WERI-Rb-1 (cell line): Measurements from ENCODE around the gene TCFL5.

Experiments used
- DNase-seq: peaks from one replicate; pipeline ENCODE4 v3.0.0-alpha.2; 2020
- H3K27ac ChIP-seq: fragments of 250-450 bp; sonication (Bioruptor Pico); 2 replicates; pipeline ENCODE4 v1.5.1; 2020; ENCODE audit warnings: mild to moderate bottlenecking, moderate library complexity
- H3K27me3 ChIP-seq: fragments of 250-450 bp; sonication (Bioruptor Pico); 2 replicates; pipeline ENCODE4 v1.5.1; 2021; ENCODE audit warnings: mild to moderate bottlenecking, low read depth, moderate library complexity; ENCODE audit not compliant: insufficient read depth, severe bottlenecking
- H3K36me3 ChIP-seq: fragments of 250-450 bp; sonication (Bioruptor Pico); 2 replicates; pipeline ENCODE4 v1.5.1; 2020; ENCODE audit warnings: mild to moderate bottlenecking, moderate library complexity
- H3K4me3 ChIP-seq: 2 replicates; pipeline ENCODE4 v1.5.1; 2011; ENCODE audit warnings: low read depth, mild to moderate bottlenecking, control low read depth, low read length
- H3K9me3 ChIP-seq: fragments of 250-450 bp; sonication (Bioruptor Pico); 2 replicates; pipeline ENCODE4 v1.5.1; 2021; ENCODE audit warnings: mild to moderate bottlenecking, moderate library complexity; ENCODE audit not compliant: severe bottlenecking
- CTCF ChIP-seq: IDR thresholded peaks from 2 replicates; pipeline ENCODE4 v1.5.1; 2011; ENCODE audit warnings: low read depth, mild to moderate bottlenecking, control low read depth, inconsistent platforms, low read length

The TCFL5 gene

GRCh38 chr20:62887860-62888239 is 26.2 kb upstream of the TCFL5 start:
- Histone ChIP-seq H3K36me3 (peaks cover 69% of the 10 kb centered on the region), H3K9me3 (no peaks in the 10 kb centered on the region), H3K27ac (no peak overlapping the region), H3K4me3 (no peak overlapping the region), H3K27me3 (no peaks in the 10 kb centered on the region)
- no peak for DNase-seq
- TF ChIP-seq CTCF, result no peak

GRCh38 chr20:62887152-62887859 is 25.7 kb upstream of the TCFL5 start:
- DNase-seq, result no peak
- no peak overlapping the region for H3K27ac ChIP-seq
- peaks cover 63% of the 10 kb centered on the region for H3K36me3 ChIP-seq

GRCh38 chr20:62886709-62887058 is 25.1 kb upstream of the TCFL5 start:
- Histone ChIP-seq H3K9me3 (no peaks in the 10 kb centered on the region), H3K27ac (no peak overlapping the region), H3K4me3 (no peak overlapping the region), H3K36me3 (peaks cover 59% of the 10 kb centered on the region), H3K27me3 (no peaks in the 10 kb centered on the region)
- DNase-seq, result no peak
- TF ChIP-seq CTCF, result no peak

More at GRCh38 chr20:62887152-62887859, 25.7 kb upstream of the TCFL5 start:
- Histone ChIP-seq H3K9me3 (no peaks in the 10 kb centered on the region), H3K4me3 (no peak overlapping the region), H3K27me3 (no peaks in the 10 kb centered on the region)
- TF ChIP-seq CTCF, result no peak

GRCh38 chr20:62885896-62886708 is 24.5 kb upstream of the TCFL5 start:
- no peak for DNase-seq
- no peak overlapping the region for H3K27ac ChIP-seq
- TF ChIP-seq CTCF, result no peak
- peaks cover 59% of the 10 kb centered on the region for H3K36me3 ChIP-seq
- H3K27me3 ChIP-seq, result no peaks in the 10 kb centered on the region
- no peaks in the 10 kb centered on the region for H3K9me3 ChIP-seq
- no peak overlapping the region for H3K4me3 ChIP-seq

GRCh38 chr20:62885046-62885895 is 23.6 kb upstream of the TCFL5 start:
- TF ChIP-seq CTCF, result no peak

More at GRCh38 chr20:62885046-62885895, 23.6 kb upstream of the TCFL5 start:
- Histone ChIP-seq H3K9me3 (no peaks in the 10 kb centered on the region), H3K27me3 (no peaks in the 10 kb centered on the region), H3K27ac (no peak overlapping the region), H3K4me3 (no peak overlapping the region), H3K36me3 (peaks cover 59% of the 10 kb centered on the region)
- no peak for DNase-seq
